HG03520 (cell line): Measurements from ENCODE around the gene LAIR1.

Experiments
- ATAC-seq: cut with Tn5 transposase; IDR thresholded peaks from one replicate; pipeline ENCODE4 v1.9.1; 2021; ENCODE audit warnings: mild to moderate bottlenecking, moderate library complexity; ENCODE audit not compliant: unreplicated experiment

Gene LAIR1

DNA sequence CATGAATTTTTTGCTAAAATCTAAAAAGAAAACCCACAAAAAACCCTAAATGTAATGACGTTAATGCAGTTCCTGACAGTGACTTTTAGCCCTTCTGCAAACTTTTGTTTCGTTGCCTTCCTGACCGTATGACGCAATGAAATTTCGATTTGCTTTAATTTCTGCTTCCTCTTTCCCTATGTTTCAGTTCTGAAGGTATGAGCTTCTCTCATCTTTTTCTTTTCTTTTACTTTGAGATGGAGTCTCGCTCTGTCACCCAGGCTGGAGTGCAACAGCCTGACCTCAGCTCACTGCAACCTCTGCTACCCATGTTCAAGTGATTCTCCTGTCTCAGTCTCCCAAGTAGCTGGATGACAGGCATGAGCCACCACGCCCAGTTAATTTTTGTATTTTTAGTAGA lies 45.7 kb downstream of the LAIR1 start:
- no peak for ATAC-seq

DNA sequence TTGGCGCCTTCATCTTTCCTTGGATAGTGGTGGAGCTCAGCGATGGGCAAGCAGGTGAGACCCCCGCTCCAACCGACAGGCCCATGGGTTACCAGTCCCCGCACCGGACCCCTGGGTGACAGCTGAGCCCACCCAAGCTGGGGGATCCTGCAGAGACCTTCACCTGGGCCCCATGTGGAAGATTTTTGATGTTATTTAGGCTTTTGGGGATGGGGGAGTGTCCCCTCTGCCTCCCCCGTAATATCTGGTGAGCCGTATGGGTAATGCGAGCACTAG lies 46.8 kb downstream of the LAIR1 start:
- ATAC-seq: no peak

DNA sequence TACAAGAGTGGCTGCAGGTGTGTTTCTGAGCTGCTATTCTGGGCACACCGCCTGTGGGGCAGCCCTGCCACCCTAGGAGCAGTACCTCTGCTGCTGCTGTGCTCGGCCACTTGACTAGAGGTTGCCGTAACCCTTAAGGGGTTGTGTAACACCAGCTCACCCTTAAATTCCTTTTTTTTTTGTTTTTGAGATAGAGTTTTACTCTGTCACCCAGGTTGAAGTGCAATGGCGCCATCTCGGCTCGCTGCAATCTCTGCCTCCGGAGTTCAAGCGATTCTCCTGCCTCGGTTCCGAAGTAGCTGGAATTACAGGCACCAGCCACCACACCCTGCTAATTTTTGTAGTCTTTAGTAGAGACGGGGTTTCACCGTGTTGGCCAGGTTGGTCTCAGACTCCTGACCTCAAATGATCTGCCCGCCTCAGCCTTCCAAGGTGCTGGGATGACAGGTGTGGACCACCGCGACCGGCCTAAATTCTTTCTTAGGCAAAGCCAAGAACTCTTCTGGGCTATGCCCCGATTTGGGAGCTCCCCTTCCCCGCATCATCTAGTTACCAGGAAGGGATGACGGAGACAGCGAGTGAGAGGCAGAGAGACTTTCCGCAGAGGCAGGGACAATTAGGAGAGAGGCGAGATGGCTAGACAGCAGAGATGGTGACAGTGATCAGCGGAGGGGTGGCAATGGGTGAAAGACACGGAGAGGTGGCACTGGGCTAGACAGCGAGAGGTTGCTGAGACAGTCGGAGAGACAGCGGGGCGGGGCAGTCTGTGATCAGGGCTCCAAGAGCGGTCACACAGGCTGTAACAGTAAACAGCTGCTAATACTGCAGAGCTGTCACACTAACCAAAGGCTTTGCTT lies 47.4 kb downstream of the LAIR1 start:
- no peak for ATAC-seq

DNA sequence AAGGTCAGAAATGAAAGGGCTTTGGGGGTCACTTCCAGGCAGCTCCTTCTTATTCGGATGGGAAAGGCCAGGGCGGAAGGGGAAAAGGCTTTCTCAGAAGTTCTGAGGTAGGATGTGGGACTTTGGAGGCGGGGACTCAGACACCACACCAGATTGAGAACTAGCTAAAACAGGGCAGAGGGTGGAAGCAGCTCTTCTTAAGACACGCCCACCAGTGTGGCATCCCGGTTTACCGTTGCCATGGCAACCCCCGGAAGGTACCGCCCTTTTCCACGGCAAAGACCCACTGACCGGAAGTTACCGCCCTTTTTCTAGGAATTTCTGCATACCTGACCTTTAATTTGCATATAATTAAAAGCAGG lies 48.0 kb downstream of the LAIR1 start:
- ATAC-seq: no peak

DNA sequence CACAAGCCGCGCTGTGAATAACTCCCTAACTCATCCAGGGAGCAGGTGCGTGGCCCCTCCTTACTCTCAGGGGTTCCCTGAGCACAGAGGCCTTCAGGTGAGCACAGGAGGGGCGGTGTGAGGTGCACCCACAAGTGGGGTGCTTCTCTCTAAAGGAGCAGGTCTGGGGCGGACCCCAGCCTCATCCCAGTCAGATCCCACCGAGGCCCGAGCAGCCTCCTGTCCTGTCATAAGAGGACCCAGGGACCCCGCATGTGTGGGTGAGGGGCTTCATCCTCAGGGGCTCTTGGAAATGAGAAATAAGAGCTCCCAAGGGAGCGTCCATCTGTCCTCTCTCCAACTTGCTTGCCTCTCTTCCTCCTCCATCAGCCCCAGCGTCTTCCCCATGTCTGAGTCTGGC lies 48.8 kb downstream of the LAIR1 start:
- no peak for ATAC-seq

DNA sequence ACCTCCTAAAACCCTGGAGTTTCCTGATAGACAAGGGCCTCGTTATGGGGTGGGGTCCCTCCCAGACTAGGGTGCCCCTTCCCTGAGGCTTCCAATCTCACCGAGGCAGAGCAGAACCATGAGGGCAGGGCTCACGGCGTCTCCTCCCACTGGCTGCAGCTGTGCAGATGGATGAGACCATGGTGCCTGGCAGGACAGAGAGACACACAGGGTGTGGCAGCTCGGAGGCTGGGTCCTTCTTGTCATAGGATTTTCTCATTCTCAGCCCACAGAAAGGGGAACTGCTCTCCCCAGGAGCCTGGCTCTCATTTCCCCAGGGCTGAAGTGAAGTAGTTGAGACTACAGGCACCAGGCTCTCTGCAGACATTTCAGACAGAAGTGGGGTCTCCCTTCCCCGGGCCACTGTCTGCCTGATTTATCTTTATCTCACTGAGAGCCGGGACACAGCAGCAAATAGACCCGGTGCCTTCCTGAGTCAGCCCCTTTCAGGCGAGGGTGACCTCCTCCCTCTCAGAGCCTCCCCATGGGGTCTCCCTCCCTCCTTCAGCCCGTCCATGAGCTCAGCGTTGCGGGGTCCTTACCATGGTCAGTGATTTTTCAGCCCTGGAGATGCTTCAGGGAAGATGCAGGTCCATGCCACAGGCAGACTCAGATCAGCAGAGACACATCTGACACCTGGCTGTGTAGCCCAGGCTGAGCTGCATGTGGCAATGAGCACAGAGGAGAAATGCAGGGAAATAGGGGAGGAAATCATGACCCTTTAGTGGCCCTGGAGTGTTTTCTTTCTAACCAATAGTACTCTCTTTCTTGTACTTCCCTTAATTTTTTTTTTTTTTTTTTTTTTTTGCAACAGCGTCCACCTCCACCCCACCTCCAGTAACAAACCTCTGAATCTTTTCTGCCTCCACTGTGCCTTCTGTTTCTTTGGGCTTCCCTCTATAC lies 52.0 kb downstream of the LAIR1 start, which contains the start of gene LILRA5:
TSS of gene LILRA5 (minus strand) at position 731 of the 942 bp plus-strand sequence. CDS start at position 584, 147 bp downstream.
- no peak for ATAC-seq

DNA sequence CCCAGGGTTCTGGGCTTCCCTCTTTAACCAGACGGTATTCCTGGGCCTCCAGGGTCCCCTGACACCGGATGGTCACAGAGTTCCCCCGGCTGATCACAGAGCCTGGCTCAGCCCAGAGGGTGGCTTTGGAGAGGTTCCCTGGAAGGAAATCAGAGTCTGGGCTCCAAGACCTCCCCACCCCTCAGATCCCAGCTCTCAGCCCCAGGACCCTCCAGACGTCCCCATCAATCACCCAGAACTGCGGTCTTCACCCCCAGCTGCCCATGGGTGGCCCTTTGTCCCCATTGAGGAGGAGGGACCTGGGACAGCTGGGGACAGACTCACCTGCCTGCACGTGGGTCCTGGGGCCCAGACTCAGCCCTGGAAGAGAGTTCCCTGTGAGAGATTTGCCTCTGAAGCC lies 52.7 kb downstream of the LAIR1 start:
- ATAC-seq: no peak

DNA sequence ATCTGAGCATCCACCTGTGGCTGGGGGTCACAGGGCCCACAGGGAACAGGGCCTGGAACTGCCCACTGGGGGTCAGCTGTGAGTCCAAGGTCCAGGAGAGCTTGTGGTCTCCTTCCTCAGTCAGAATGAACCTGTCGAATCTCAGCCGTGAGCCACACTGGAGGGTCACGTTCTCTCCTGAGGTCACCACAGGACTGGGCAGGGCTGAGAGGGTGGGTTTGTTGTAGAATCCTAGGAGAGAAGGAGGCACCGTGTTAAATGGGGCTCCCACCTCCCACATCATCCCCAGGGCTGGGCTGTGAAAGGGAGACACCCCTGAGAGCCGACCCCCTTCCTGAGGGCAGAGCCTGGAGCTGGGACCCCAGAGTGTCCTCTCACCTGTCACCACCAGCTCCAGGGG lies 53.2 kb downstream of the LAIR1 start:
- no peak for ATAC-seq

DNA sequence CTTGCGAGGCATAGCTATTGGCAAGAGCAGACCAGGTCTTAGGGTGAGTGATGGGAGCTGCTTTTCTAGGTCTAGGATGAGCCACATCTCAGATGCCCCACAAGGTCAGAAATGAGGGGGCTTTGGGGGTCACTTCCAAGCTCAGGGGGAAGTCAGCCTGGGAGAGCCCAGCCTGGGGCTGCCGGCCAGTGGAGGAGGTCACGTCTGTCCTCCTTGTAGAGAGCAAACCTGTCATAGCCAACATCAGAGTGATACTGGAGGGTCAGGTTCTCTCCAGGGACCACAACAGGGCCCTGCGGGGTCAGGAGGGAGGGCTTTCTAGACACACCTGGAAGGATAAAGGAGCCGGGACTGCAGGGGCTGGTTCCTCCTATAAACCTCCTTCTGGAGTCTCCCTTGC lies 54.2 kb downstream of the LAIR1 start:
- no peak for ATAC-seq

DNA sequence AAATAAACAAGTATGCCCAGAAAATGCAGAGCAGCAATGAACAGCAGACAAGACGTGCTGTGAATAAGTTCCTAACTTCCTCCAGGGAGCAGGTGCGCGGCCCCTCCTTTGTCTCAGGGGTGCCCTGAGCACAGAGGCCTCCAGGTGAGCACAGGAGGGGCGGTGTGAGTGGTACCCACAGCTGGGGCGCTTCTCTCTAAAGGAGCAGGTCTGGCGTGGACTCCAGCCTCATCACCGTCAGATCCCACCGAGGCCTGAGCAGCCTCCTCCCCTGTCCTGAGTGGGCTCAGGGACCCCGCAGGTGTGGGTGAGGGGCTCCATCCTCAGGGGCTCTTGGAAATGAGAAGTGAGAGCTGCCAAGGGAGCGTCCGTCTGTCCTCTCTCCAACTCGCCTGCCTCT lies 54.9 kb downstream of the LAIR1 start:
- ATAC-seq: no peak

DNA sequence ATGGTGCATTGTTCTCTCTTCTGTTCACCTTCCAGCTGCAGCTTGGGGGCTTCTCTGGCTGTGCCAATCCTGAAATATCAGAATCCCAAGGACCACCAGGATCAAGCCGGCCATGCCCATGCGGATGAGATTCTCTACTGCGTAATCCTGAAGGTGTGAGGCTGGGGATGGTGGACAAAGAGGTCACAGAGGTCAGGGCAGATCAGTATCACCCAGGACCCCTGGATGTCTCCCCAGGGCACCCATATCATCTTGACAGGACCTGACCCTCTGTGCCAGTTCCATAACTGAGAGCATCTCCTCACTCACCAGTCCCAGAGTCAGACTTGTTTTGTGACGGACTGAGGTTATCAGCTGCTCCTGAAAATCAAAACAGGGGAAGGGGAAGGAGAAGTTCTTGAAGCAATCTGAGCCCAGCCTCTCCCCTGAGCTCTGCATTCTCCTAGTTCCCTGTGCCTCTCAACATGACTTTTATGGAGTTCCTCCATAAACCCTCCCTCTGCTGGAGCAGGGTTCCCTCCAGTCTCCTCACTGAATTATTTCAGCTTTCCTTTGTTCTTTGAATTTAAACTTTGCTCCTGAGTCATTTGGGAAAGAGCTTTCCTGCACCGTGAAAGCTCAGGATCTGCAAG lies 57.2 kb downstream of the LAIR1 start:
- ATAC-seq: no peak

DNA sequence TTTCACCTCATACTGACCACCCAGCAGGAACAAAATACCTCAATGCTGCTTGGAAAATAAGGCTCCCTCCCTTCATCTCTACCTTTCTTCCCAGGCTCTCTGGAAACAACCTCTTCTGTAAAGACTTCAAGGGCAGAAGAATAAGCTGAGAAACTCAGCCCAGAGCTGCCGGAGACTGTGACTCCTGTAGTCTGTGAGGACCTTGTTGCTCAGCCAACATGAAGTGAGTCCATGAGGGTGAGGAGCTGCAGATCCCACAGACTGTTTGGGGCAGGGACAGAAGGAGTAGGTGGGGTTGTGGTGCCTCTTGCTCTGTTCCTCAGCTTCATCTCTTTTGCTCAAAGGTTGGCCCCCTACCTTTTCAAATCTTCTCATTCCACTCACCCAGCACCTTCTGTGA lies 59.6 kb downstream of the LAIR1 start:
- ATAC-seq: no peak

DNA sequence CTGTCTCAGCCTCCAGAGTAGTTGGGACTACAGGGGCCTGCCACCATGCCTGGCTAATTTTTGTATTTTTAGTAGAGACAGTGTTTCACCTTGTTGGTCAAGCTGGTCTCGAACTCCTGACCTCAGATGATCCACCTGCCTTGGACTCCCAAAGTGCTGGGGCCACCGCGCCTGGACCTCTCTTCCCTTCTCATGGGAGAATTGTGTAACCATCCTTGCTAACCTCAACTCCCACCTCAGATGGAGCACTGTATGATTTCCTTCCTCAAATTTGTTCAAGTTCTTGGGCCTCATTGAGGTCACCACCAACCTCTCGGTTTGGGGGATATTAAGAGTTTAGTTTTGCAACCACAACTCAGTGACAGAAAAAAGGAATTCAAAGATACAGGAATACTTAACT lies 62.5 kb downstream of the LAIR1 start:
- no peak for ATAC-seq
